ENCODE measurements around the gene LEKR1.

- TF ChIP-seq CTCF (tag by site-specific recombination; IDR thresholded peaks at IDR 0.05) (no peak), KLF7 (tag by site-specific recombination; IDR thresholded peaks at IDR 0.05; ENCODE audit: borderline replicate concordance) (no peak), ELK4 (IDR thresholded peaks at IDR 0.05; ENCODE audit: borderline replicate concordance, low read depth, low read length) (no peak), ZNF398 (tag by site-specific recombination; IDR thresholded peaks at IDR 0.05) (no peak), ZNF121 (tag by site-specific recombination; IDR thresholded peaks at IDR 0.05) (no peak), ZNF76 (tag by site-specific recombination; IDR thresholded peaks at IDR 0.05; ENCODE audit: borderline replicate concordance, low read depth) (no peak)
Observed at GRCh38 chr3:156803952-156804741, 22.0 kb upstream of the LEKR1 start.
